ENCODE data around the gene MYO3B.

Gene MYO3B

DNA sequence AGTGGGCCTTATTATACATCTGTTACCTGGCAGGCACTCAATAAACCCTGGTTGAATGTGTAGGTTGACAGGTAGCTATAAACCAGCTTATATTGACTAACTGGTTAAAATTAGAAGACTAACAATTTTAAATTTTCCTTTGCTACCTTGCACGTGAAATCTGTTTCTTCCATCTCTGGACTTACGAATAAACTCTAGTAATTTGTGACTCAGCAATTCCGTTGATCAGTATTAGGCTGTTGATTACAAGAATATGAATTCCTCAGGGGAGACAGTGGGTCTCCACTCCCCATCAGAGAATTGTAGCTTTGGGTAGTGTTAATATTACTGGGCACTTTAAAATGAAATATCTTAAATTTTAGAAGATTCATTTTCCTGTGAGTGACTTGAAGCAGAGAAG, 399.4 kb downstream of the MYO3B start:
- Mint-ChIP-seq H3K9me3 (no peaks in the 10 kb centered on the region), H3K36me3 (no peaks in the 10 kb centered on the region), H3K4me3 (no peak overlapping the region), H3K27ac (no peak overlapping the region), H3K27me3 (no peaks in the 10 kb centered on the region), H3K4me1 (no peaks in the 10 kb centered on the region)
- ATAC-seq: no peak

DNA sequence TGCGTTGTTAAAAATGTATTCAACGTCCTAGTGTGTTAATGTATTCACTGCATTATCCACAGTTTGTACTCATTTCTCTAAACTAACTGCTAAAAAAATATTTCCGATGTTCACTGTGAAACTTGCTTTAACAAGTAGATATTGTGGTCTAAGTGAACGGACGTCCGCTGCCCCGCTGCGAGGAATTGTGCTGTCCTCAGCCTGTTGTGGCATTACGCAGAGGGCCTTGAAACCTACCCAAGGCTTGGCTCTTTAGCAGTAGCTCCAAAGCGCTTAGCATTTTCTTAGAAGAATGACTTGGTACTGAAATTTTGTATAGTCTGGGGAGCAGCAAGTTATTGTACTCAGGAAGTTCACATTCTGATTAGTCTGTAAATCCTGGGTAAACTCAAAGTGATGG, 400.7 kb downstream of the MYO3B start:
- H3K27ac Mint-ChIP-seq: no peak overlapping the region
- no peak overlapping the region for H3K4me3 Mint-ChIP-seq
- no peaks in the 10 kb centered on the region for H3K27me3 Mint-ChIP-seq
- no peak for ATAC-seq
- no peaks in the 10 kb centered on the region for H3K36me3 Mint-ChIP-seq
- H3K9me3 Mint-ChIP-seq: no peaks in the 10 kb centered on the region
- H3K4me1 Mint-ChIP-seq: no peaks in the 10 kb centered on the region

DNA sequence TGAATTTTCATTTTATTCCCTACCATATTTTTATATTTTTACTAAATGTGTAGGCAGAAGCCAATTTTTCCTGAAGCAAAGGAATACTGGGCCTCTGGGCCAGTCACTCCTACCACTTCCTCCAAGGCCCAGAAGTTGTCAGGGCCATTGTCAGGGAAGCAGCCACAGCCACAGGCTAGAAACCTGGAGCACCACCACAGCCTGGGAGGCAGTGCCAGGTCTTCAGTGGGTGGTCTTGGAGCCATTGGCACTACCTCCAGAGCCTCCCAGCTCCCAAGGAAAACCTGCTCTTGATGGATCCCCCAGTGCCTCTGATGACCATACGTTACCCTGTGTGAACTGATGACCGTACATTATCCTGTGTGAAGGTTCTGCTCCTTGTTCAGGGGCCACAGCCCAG, 401.6 kb downstream of the MYO3B start:
- no peak for ATAC-seq

GRCh38 chr2:170582313-170582712, 404.4 kb downstream of the MYO3B start:
- H3K4me3 Mint-ChIP-seq: no peak overlapping the region
- no peaks in the 10 kb centered on the region for H3K27me3 Mint-ChIP-seq
- no peaks in the 10 kb centered on the region for H3K9me3 Mint-ChIP-seq
- no peaks in the 10 kb centered on the region for H3K36me3 Mint-ChIP-seq
- H3K27ac Mint-ChIP-seq: no peak overlapping the region
- no peaks in the 10 kb centered on the region for H3K4me1 Mint-ChIP-seq
- no peak for ATAC-seq

More for the DNA sequence above, 401.6 kb downstream of the MYO3B start:
- Mint-ChIP-seq H3K9me3 (no peaks in the 10 kb centered on the region), H3K27ac (no peak overlapping the region), H3K36me3 (no peaks in the 10 kb centered on the region), H3K27me3 (no peaks in the 10 kb centered on the region), H3K4me1 (no peaks in the 10 kb centered on the region), H3K4me3 (no peak overlapping the region)

DNA sequence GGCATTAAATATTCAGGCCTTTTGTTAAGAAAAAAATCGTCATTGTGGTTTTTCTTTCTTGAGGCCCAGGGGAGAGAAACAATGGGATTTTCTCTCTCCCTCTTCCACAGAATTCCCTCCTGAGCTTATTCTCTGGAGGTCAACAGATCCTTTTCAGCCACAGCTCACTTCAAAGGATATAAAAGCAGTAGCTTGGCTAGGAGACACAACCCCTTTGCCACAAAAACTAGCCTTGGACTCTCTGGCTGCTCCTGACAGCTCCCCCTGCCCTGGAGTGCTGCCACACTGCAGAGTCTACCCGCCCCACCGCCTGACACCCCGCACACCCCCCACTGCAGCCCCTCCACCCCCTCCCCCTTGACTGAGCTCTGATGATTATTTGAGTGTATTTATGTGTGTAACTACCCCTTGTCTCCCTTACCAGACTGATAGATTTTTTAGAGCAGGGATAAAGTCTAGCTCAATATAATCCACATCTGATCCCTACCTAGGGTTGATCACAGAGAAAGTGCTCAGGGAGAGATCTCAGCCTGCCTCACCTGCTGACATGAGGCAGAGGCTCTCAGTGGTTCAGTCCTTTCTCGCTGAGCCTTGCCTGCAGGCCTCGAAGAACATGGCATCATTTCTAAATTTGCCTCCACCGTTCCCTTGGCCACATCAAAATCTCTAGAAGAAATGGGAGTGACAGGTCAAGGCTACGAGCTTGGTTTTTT, 405.0 kb downstream of the MYO3B start:
- Mint-ChIP-seq H3K4me1 (no peaks in the 10 kb centered on the region), H3K27ac (no peak overlapping the region)
- no peak for ATAC-seq

GRCh38 chr2:170585067-170585466, 407.1 kb downstream of the MYO3B start:
- H3K9me3 Mint-ChIP-seq: no peaks in the 10 kb centered on the region
- no peak overlapping the region for H3K27ac Mint-ChIP-seq
- H3K27me3 Mint-ChIP-seq: no peaks in the 10 kb centered on the region
- no peak overlapping the region for H3K4me3 Mint-ChIP-seq
- no peaks in the 10 kb centered on the region for H3K36me3 Mint-ChIP-seq
- H3K4me1 Mint-ChIP-seq: no peaks in the 10 kb centered on the region
- ATAC-seq: no peak

More for the DNA sequence above, 405.0 kb downstream of the MYO3B start:
- Mint-ChIP-seq H3K4me3 (no peak overlapping the region), H3K9me3 (no peaks in the 10 kb centered on the region), H3K36me3 (no peaks in the 10 kb centered on the region), H3K27me3 (no peaks in the 10 kb centered on the region)

DNA sequence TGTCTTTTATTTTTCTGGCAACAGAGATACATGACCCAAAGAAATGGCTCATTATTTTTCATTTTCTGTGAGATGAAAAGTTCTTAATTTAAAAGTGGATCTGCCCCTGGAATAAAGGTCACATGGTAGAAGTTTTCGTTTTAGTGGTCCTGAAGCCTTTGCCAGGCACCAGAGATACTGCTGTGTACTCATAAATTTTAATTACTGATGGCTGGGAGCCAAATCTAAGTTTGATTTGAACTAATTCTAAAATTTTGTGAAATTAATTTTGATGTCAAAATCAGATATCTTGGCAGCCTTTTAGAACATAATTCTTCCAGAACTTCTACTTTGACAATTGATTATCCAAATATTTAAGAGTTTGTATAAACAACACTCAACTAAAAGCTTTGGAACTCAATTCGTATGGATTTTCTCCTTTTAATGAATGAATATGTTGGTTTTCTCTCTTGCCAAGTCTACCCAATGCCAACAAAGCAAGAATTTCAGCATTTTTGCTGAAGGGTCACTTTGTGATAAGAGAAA, 408.7 kb downstream of the MYO3B start:
- no peak for ATAC-seq
- no peaks in the 10 kb centered on the region for H3K9me3 Mint-ChIP-seq
- no peaks in the 10 kb centered on the region for H3K4me1 Mint-ChIP-seq
- H3K36me3 Mint-ChIP-seq: no peaks in the 10 kb centered on the region
- H3K27me3 Mint-ChIP-seq: no peaks in the 10 kb centered on the region
- H3K4me3 Mint-ChIP-seq: no peak overlapping the region
- no peak overlapping the region for H3K27ac Mint-ChIP-seq

- Mint-ChIP-seq H3K9me3 (no peaks in the 10 kb centered on the region), H3K36me3 (no peaks in the 10 kb centered on the region)
- no peak for ATAC-seq
Measured at GRCh38 chr2:170587117-170587516, 409.2 kb downstream of the MYO3B start.

DNA sequence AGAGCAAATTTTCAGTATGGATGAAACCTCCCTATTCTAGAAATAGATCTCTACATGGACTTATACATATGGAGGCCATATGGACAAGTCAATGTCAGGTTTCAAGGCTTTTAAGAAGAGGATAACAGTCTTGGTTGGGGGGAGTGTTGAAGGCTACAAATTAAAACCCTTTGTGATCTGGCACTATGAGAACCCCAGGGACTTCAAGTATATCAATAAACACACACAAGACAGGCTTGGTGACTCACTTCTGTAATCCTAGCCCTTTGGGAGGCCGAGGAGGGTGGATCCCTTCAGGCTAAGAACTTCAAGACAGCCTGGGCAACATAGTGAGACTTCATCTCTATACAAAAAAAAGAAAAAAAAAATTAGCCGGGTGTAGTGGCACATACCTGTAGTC, 410.0 kb downstream of the MYO3B start:
- no peak overlapping the region for H3K4me3 Mint-ChIP-seq
- ATAC-seq: no peak
- H3K27me3 Mint-ChIP-seq: no peaks in the 10 kb centered on the region

More at GRCh38 chr2:170587117-170587516, 409.2 kb downstream of the MYO3B start:
- no peak overlapping the region for H3K4me3 Mint-ChIP-seq
- no peak overlapping the region for H3K27ac Mint-ChIP-seq
- no peaks in the 10 kb centered on the region for H3K27me3 Mint-ChIP-seq
- H3K4me1 Mint-ChIP-seq: no peaks in the 10 kb centered on the region

GRCh38 chr2:170588729-170589128, 410.8 kb downstream of the MYO3B start:
- H3K4me3 Mint-ChIP-seq: no peak overlapping the region
- no peaks in the 10 kb centered on the region for H3K9me3 Mint-ChIP-seq
- no peaks in the 10 kb centered on the region for H3K36me3 Mint-ChIP-seq
- no peak overlapping the region for H3K27ac Mint-ChIP-seq
- no peak for ATAC-seq
- H3K27me3 Mint-ChIP-seq: no peaks in the 10 kb centered on the region
- no peaks in the 10 kb centered on the region for H3K4me1 Mint-ChIP-seq

More for the DNA sequence above, 410.0 kb downstream of the MYO3B start:
- Mint-ChIP-seq H3K27ac (no peak overlapping the region), H3K9me3 (no peaks in the 10 kb centered on the region), H3K36me3 (no peaks in the 10 kb centered on the region), H3K4me1 (no peaks in the 10 kb centered on the region)

- Mint-ChIP-seq H3K27ac (no peak overlapping the region), H3K4me3 (no peak overlapping the region), H3K4me1 (no peaks in the 10 kb centered on the region)
Measured at GRCh38 chr2:170596576-170596975, 418.6 kb downstream of the MYO3B start.

DNA sequence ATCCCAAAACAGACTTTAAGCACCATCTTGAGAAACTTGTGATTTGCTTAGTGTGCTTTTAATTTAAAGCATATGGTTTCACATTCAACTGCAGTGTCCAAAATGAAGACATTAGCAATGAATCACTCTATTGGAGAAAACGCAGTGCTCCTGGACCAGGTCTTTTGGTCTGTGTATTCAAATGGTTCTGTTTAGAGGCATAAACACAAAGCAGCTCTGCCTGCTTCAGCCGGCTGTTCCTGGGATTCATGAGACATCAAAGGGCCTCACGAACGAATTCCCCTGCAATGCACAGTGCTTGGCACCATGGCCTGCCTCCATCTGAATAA, 420.1 kb downstream of the MYO3B start:
- no peaks in the 10 kb centered on the region for H3K4me1 Mint-ChIP-seq
- no peak overlapping the region for H3K27ac Mint-ChIP-seq
- ATAC-seq: no peak
- H3K9me3 Mint-ChIP-seq: no peaks in the 10 kb centered on the region
- no peaks in the 10 kb centered on the region for H3K36me3 Mint-ChIP-seq
- H3K4me3 Mint-ChIP-seq: no peak overlapping the region
- no peaks in the 10 kb centered on the region for H3K27me3 Mint-ChIP-seq

More at GRCh38 chr2:170596576-170596975, 418.6 kb downstream of the MYO3B start:
- no peaks in the 10 kb centered on the region for H3K9me3 Mint-ChIP-seq
- H3K27me3 Mint-ChIP-seq: no peaks in the 10 kb centered on the region
- no peak for ATAC-seq
- no peaks in the 10 kb centered on the region for H3K36me3 Mint-ChIP-seq

DNA sequence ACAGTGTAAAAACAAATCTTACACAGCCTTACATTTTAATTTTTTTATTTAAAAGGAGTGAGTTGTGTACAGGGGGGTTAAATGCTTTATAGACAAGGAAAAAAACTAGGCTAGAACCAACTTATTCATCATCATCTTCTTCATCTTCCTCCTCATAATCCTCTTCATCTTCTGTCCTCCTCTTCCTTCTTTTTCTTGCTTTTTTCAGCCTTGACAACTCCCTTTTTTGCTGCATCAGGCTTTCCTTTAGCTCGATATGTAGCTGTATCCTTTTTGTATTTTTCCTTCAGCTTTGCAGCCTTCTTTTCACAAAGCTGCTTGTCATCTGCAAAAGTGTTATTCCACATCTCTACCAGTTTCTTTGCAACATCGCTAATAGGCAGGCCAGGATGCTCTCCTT, 423.5 kb downstream of the MYO3B start:
- H3K27ac Mint-ChIP-seq: no peak overlapping the region
- H3K4me1 Mint-ChIP-seq: no peaks in the 10 kb centered on the region
- ATAC-seq: no peak
- H3K36me3 Mint-ChIP-seq: no peaks in the 10 kb centered on the region
- peaks cover 7% of the 10 kb centered on the region for H3K27me3 Mint-ChIP-seq
- H3K9me3 Mint-ChIP-seq: peaks cover 2% of the 10 kb centered on the region
- no peak overlapping the region for H3K4me3 Mint-ChIP-seq

DNA sequence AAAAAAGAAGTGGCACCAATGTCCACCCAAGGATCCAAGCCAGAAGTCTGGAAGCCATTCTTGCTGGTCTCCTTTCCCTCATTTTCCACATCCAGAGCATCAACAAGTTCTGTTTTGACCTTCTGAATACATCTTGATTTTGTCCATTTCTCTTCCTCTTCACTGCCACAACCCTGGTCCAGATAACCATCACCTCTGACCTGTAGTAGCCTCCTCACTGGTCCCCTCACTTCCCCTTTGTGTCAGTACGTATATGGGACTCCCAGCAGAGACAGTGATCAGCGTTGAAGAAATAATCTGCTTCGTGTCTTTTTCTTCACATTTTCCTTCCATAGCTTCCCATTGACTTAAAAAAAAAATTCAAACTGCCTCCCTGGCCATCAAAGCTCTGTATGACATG, 427.9 kb downstream of the MYO3B start:
- no peak for ATAC-seq
- no peak overlapping the region for H3K27ac Mint-ChIP-seq
- no peaks in the 10 kb centered on the region for H3K4me1 Mint-ChIP-seq
- peaks cover 2% of the 10 kb centered on the region for H3K9me3 Mint-ChIP-seq
- peaks cover 9% of the 10 kb centered on the region for H3K27me3 Mint-ChIP-seq
- H3K36me3 Mint-ChIP-seq: no peaks in the 10 kb centered on the region
- no peak overlapping the region for H3K4me3 Mint-ChIP-seq

- no peaks in the 10 kb centered on the region for H3K4me1 Mint-ChIP-seq
- ATAC-seq: no peak
- no peaks in the 10 kb centered on the region for H3K36me3 Mint-ChIP-seq
- no peak overlapping the region for H3K4me3 Mint-ChIP-seq
- peaks cover 2% of the 10 kb centered on the region for H3K9me3 Mint-ChIP-seq
- H3K27me3 Mint-ChIP-seq: peaks cover 9% of the 10 kb centered on the region
- no peak overlapping the region for H3K27ac Mint-ChIP-seq
Measured at GRCh38 chr2:170607171-170607570, 429.2 kb downstream of the MYO3B start.

- H3K4me1 Mint-ChIP-seq: no peaks in the 10 kb centered on the region
- H3K27me3 Mint-ChIP-seq: peaks cover 9% of the 10 kb centered on the region
- no peaks in the 10 kb centered on the region for H3K36me3 Mint-ChIP-seq
- ATAC-seq: no peak
- H3K9me3 Mint-ChIP-seq: no peaks in the 10 kb centered on the region
- no peak overlapping the region for H3K27ac Mint-ChIP-seq
- no peak overlapping the region for H3K4me3 Mint-ChIP-seq
Measured at GRCh38 chr2:170610615-170611014, 432.7 kb downstream of the MYO3B start.

Data from stimulated activated memory B cell treated with anti-CD40 and anti-IgM and Interleukin-4, amounts not matched to agents 10 μg/mL and 1 μg/mL and 100 μg/mL, for 72 hours (primary cell).